ENCODE measurements around the gene ADARB2.

The ADARB2 gene

GRCh38 chr10:1613511-1613910, 123.8 kb downstream of the ADARB2 start:
- no peak for DNase-seq (ENCODE audit: low read depth)

- no peak for DNase-seq (ENCODE audit: low read depth)
Measured at GRCh38 chr10:1612908-1613307, 124.4 kb downstream of the ADARB2 start.

- no peak for DNase-seq (ENCODE audit: low read depth)
Measured at GRCh38 chr10:1611936-1612550, 125.3 kb downstream of the ADARB2 start.

GRCh38 chr10:1610986-1611770, 126.1 kb downstream of the ADARB2 start:
- no peak for DNase-seq (ENCODE audit: low read depth)

GRCh38 chr10:1609648-1609970, 127.7 kb downstream of the ADARB2 start:
- no peak for DNase-seq (ENCODE audit: low read depth)

- DNase-seq (ENCODE audit: low read depth) = no peak
Measured at GRCh38 chr10:1608851-1609647, 128.3 kb downstream of the ADARB2 start.

GRCh38 chr10:1608408-1608807, 128.9 kb downstream of the ADARB2 start:
- DNase-seq (ENCODE audit: low read depth) = no peak

- DNase-seq (ENCODE audit: low read depth) = no peak
Measured at GRCh38 chr10:1607466-1607865, 129.9 kb downstream of the ADARB2 start.

- no peak for DNase-seq (ENCODE audit: low read depth)
Measured at GRCh38 chr10:1605999-1606940, 131.1 kb downstream of the ADARB2 start.

GRCh38 chr10:1605121-1605520, 132.2 kb downstream of the ADARB2 start:
- no peak for DNase-seq (ENCODE audit: low read depth)

GRCh38 chr10:1604246-1604645, 133.1 kb downstream of the ADARB2 start:
- DNase-seq (ENCODE audit: low read depth) = no peak

- DNase-seq (ENCODE audit: low read depth) = no peak
Measured at GRCh38 chr10:1603181-1603580, 134.1 kb downstream of the ADARB2 start.

- no peak for DNase-seq (ENCODE audit: low read depth)
Measured at GRCh38 chr10:1602037-1602484, 135.3 kb downstream of the ADARB2 start.

GRCh38 chr10:1601406-1601805, 135.9 kb downstream of the ADARB2 start:
- no peak for DNase-seq (ENCODE audit: low read depth)

GRCh38 chr10:1600861-1601260, 136.5 kb downstream of the ADARB2 start:
- no peak for DNase-seq (ENCODE audit: low read depth)

GRCh38 chr10:1598393-1599153, 138.8 kb downstream of the ADARB2 start:
- DNase-seq (ENCODE audit: low read depth) = no peak

- DNase-seq (ENCODE audit: low read depth) = no peak
Measured at GRCh38 chr10:1597370-1598146, 139.8 kb downstream of the ADARB2 start.

- DNase-seq (ENCODE audit: low read depth) = no peak
Measured at GRCh38 chr10:1596482-1597099, 140.7 kb downstream of the ADARB2 start.

GRCh38 chr10:1595726-1596125, 141.6 kb downstream of the ADARB2 start:
- DNase-seq (ENCODE audit: low read depth) = no peak

- no peak for DNase-seq (ENCODE audit: low read depth)
Measured at GRCh38 chr10:1595242-1595600, 142.1 kb downstream of the ADARB2 start.

All from T follicular helper cell (primary cell).